ENCODE data around the gene CRYL1. TPM values are rescaled to one million over a fixed set of nuclear protein-coding genes. Genes with fewer than 3 reads are reported as not detected.

The CRYL1 gene
- total RNA-seq, 6 donors from 2014 or later: 22.2 to 38.9 (median 28.7) TPM

DNA sequence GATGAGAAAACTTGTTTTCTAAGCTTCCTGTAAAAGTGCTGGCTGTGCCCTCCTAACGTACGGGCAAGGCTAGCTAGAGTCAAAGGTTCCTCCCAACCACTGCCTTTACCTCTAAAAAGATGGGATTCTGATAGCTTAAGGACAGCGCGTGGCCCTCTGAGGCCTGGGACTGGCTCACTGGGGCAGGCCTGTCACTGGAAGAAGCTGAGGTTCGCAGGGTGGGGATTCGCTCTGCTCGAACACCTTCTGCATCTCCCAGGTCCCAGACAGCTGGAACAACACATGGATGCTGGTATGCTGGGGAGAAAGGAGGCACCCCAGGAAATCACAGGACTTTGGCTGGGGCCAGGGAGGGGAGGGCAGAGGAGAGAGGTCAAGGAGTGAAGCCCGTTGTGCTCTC lies 53.1 kb downstream of the CRYL1 start:
- no peak for TF ChIP-seq POLR2A (IDR thresholded peaks at IDR 0.05)
- no peak for TF ChIP-seq EP300 (IDR thresholded peaks at IDR 0.05)
- Histone ChIP-seq H3K4me3 (no peak overlapping the region), H3K9me3 (no peaks in the 10 kb centered on the region), H3K27ac (no peak overlapping the region), H3K4me1 (no peaks in the 10 kb centered on the region), H3K36me3 (peaks cover 0 to 6% (median 3%) of the 10 kb centered on the region in 4 donors), H3K27me3 (no peaks in the 10 kb centered on the region)
- no peak for DNase-seq
- no peak for ATAC-seq (ENCODE audit: low FRiP score in 2 of 2)
- WGBS, 2 donors: 94% methylated on average over 8 of the region's 8 CpGs

DNA sequence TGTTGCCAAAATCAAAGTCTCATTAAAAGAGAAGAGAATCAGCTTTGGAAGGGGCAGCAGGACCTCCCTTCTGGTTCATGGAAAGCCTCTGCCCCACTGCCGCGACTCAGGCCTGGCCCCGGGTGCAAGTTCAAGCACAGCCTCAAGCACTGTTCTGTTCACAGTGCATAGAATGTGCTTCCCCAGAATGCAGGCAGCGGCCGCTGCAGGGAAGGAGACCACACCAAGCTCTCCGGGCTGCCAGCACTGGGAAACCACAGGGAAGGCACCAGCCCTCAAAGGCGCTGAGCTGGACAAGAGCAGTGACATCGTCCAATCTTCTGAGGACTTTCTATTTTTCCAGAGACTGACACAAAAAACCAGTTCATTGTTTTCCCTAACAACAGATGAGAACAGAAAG lies 55.5 kb downstream of the CRYL1 start:
- Histone ChIP-seq H3K36me3 (peaks cover 0 to 6% (median 3%) of the 10 kb centered on the region in 4 donors), H3K4me3 (no peak overlapping the region), H3K27me3 (no peaks in the 10 kb centered on the region), H3K9me3 (no peaks in the 10 kb centered on the region), H3K27ac (no peak overlapping the region), H3K4me1 (peaks cover 0 to 5% (median 0%) of the 10 kb centered on the region in 4 donors)
- TF ChIP-seq POLR2A (IDR thresholded peaks at IDR 0.05) (no peak), POLR2AphosphoS5 (IDR thresholded peaks at IDR 0.05) (no peak), EP300 (IDR thresholded peaks at IDR 0.05) (no peak)
- TF ChIP-seq, protein P1, sequence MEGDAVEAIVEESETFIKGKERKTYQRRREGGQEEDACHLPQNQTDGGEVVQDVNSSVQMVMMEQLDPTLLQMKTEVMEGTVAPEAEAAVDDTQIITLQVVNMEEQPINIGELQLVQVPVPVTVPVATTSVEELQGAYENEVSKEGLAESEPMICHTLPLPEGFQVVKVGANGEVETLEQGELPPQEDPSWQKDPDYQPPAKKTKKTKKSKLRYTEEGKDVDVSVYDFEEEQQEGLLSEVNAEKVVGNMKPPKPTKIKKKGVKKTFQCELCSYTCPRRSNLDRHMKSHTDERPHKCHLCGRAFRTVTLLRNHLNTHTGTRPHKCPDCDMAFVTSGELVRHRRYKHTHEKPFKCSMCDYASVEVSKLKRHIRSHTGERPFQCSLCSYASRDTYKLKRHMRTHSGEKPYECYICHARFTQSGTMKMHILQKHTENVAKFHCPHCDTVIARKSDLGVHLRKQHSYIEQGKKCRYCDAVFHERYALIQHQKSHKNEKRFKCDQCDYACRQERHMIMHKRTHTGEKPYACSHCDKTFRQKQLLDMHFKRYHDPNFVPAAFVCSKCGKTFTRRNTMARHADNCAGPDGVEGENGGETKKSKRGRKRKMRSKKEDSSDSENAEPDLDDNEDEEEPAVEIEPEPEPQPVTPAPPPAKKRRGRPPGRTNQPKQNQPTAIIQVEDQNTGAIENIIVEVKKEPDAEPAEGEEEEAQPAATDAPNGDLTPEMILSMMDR (IDR thresholded peaks at IDR 0.05): no peak
- no peak for DNase-seq
- ATAC-seq (ENCODE audit: low FRiP score in 2 of 2): no peak
- WGBS, 2 donors: 87 to 98% methylated on average over 8 of the region's 8 CpGs

DNA sequence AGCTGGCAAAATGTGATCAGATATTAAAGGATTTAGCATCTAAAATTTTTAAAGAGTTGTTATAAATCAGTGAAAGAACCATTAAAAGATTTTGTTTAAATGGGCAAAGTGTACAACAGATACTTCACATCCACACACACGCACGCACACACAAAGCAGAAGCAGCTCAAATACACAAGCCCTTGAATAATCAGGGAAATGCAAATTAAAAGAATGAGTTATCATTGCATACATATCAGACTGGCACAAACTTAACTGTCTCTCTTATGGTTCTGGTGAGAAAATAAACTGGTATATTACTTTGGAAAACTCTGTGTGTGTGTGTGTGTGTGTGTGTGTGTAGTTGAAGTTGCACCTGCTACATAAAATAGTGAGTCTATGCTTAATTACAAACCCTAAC lies 59.3 kb downstream of the CRYL1 start:
- 94 to 97% methylated on average over 2 of the region's 2 CpGs for WGBS, 2 donors
- TF ChIP-seq, protein P1 (IDR thresholded peaks at IDR 0.05): no peak
- TF ChIP-seq POLR2AphosphoS5 (IDR thresholded peaks at IDR 0.05): no peak
- Histone ChIP-seq H3K27ac (no peak overlapping the region), H3K27me3 (no peaks in the 10 kb centered on the region), H3K9me3 (no peaks in the 10 kb centered on the region), H3K4me1 (peaks cover 0 to 8% (median 0%) of the 10 kb centered on the region in 4 donors), H3K4me3 (no peak overlapping the region), H3K36me3 (no peaks in the 10 kb centered on the region)
- DNase-seq (no peak), ATAC-seq (ENCODE audit: low FRiP score in 2 of 2) (no peak)

DNA sequence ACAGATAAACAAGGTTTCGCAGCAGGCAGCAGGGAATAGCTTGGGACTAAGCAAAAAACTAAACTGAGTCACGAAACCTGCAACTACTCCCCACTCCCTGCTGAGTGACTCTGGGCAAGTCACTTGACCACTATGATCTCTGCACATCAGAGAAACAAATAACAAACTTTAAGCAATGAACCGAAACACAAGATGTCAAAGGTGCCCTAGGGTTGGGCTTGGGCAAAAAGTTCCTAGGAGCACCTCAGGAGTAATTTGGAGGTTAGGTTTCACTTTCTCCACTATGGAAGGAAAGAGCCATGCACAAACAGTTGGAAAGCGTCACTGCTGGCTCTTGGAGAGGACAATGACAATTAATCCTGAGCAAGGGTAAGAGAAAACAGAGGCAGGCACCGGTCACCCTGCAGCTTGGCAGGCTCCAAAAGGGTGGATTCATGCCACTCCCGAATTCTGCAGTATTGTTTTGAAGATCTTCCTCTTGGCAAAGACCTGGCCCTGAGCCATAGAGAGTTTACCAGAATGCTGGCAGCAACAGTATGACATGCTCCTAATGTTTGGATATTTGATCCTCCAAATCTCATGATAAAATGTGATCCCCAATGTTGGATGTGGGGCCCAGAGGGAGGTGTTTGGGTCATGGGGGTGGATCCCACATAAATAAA lies 60.3 kb downstream of the CRYL1 start:
- H3K4me3 ChIP-seq: no peak overlapping the region
- DNase-seq: no peak
- H3K36me3 ChIP-seq: no peaks in the 10 kb centered on the region
- no peak for ATAC-seq (ENCODE audit: low FRiP score in 2 of 2)
- peaks cover 0 to 8% (median 0%) of the 10 kb centered on the region in 4 donors for H3K4me1 ChIP-seq
- TF ChIP-seq POLR2A (IDR thresholded peaks at IDR 0.05) (no peak), POLR2AphosphoS5 (IDR thresholded peaks at IDR 0.05) (no peak), EP300 (IDR thresholded peaks at IDR 0.05) (no peak)
- TF ChIP-seq, protein P1 (IDR thresholded peaks at IDR 0.05): no peak
- H3K9me3 ChIP-seq: no peaks in the 10 kb centered on the region
- no peaks in the 10 kb centered on the region for H3K27me3 ChIP-seq
- H3K27ac ChIP-seq: no peak overlapping the region
- 44 to 58% methylated on average over 6 of the region's 6 CpGs for WGBS, 2 donors

DNA sequence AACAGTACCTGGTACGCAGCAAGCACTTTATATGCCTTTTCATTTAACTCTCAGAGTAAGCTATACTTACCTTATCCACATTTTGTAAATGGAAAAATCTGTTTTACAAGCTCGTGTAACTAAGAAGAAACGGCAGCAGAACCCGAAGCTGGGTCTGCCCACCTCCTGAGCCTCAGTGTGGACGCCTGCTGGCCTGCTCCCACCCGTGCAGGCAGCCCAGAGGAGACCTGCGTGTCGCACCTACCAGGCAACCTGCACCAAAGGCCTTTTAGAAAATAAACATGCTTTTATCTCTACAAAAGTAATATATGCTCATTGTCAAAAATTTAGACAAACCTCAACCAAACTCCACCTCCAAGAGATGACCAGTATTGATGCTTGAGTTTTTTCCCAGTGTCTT lies 62.7 kb downstream of the CRYL1 start:
- Histone ChIP-seq H3K9me3 (no peaks in the 10 kb centered on the region), H3K36me3 (no peaks in the 10 kb centered on the region), H3K27me3 (no peaks in the 10 kb centered on the region), H3K27ac (no peak overlapping the region), H3K4me3 (no peak overlapping the region), H3K4me1 (peaks cover 0 to 8% (median 0%) of the 10 kb centered on the region in 4 donors)
- TF ChIP-seq POLR2AphosphoS5 (IDR thresholded peaks at IDR 0.05) (no peak), POLR2A (IDR thresholded peaks at IDR 0.05) (no peak), EP300 (IDR thresholded peaks at IDR 0.05) (no peak)
- TF ChIP-seq, protein P1 (IDR thresholded peaks at IDR 0.05): no peak
- 79 to 85% methylated on average over 8 of the region's 8 CpGs for WGBS, 2 donors
- ATAC-seq (ENCODE audit: low FRiP score in 2 of 2): no peak
- no peak for DNase-seq
